GM12878 (cell line): ENCODE measurements around the gene RBM6. TPM values are rescaled to one million over a fixed set of nuclear protein-coding genes. Genes with fewer than 3 reads are reported as not detected.

ENCODE experiments used
- ATAC-seq: fragments of 200-7000 bp; cut with Tn5 transposase; 3 replicates; pipeline ENCODE4 v1.9.1; 2020; ENCODE audit warnings: mild to moderate bottlenecking, moderate library complexity
- BruUV-seq: library from RNA; stranded (reverse); fragments of 400-500 nt; replicated peaks from 2 replicates; lab custom pipeline; 2021; lab: Mats Ljungman, UMichigan
- CTCF ChIA-PET: fragments of 300-600 bp; sonication (Branson Sonifier 250); formaldehyde crosslinking; extraction: SDS; loops from one replicate; lab custom pipeline; 2021; ENCODE audit warnings: inconsistent platforms; lab: Yijun Ruan, JAX
- POLR2A ChIA-PET: fragments of 350-600 bp; formaldehyde crosslinking; extraction: SDS; loops from one replicate; lab custom pipeline; 2021; ENCODE audit warnings: inconsistent platforms; lab: Charles Lee
- RAD21 ChIA-PET: fragments of 300-600 bp; sonication (Branson Sonifier 250); formaldehyde crosslinking; loops from one replicate; lab custom pipeline; 2023; ENCODE audit warnings: antibody characterized with exemption; ENCODE audit not compliant: unreplicated experiment; lab: Charles Lee
- SMC1A ChIA-PET: fragments of 300-600 bp; sonication (Branson Sonifier 250); formaldehyde crosslinking; loops from one replicate; lab custom pipeline; 2023; ENCODE audit not compliant: unreplicated experiment, uncharacterized antibody; lab: Charles Lee
- DNase-seq: peaks from one replicate; pipeline ENCODE4 v3.0.0-alpha.2; 2011; ENCODE audit warnings: low read depth, low spot score
- FAIRE-seq: peaks from 3 replicates; lab custom pipeline; 2011; peaks lifted over from hg19 to GRCh38; lab: Jason Lieb, UNC
- H2AFZ ChIP-seq: 2 replicates; pipeline ENCODE4 v1.6.0; 2011; ENCODE audit warnings: low read depth, low read length, control low read depth; ENCODE audit not compliant: control insufficient read depth
- H3K27ac ChIP-seq: 2 replicates; pipeline ENCODE4 v1.5.1; 2011; ENCODE audit warnings: control low read depth; ENCODE audit not compliant: control insufficient read depth, insufficient read depth
- H3K27me3 ChIP-seq, 2 experiments: replicated peaks in 1 of 2; 2 replicates each; pipeline versions ENCODE4 v1.6.0 to v1.6.1; 2011; ENCODE audit warnings: low read length in 1 of 2; ENCODE audit not compliant: control insufficient read depth in 2 of 2, insufficient read depth in 2 of 2
- H3K36me3 ChIP-seq, 2 experiments: 2 replicates each; pipeline ENCODE4 v1.5.1; 2011; ENCODE audit warnings: low read length in 1 of 2; ENCODE audit not compliant: control insufficient read depth in 2 of 2, insufficient read depth in 2 of 2
- H3K4me1 ChIP-seq: 2 replicates; pipeline ENCODE4 v1.6.1; 2011; ENCODE audit warnings: mild to moderate bottlenecking, low read length, moderate library complexity, mixed read lengths; ENCODE audit not compliant: control insufficient read depth, insufficient read depth
- H3K4me2 ChIP-seq: 2 replicates; pipeline ENCODE4 v1.6.0; 2011; ENCODE audit warnings: control low read depth; ENCODE audit not compliant: control insufficient read depth, insufficient read depth
- H3K4me3 ChIP-seq: fragments of 200-600 bp; sonication (generic); 2 replicates; pipeline ENCODE4 v1.5.1; 2016
- H3K79me2 ChIP-seq: 2 replicates; pipeline ENCODE4 v1.6.0; 2011; ENCODE audit warnings: low read length; ENCODE audit not compliant: control insufficient read depth, insufficient read depth
- H3K9ac ChIP-seq: 2 replicates; pipeline ENCODE4 v1.8.0; 2011; ENCODE audit warnings: low read length, control low read depth, mixed read lengths; ENCODE audit not compliant: control insufficient read depth, insufficient read depth
- H3K9me3 ChIP-seq: replicated peaks from 3 replicates; pipeline ENCODE4 v1.5.1; 2011; ENCODE audit warnings: mild to moderate bottlenecking, low read length; ENCODE audit not compliant: control insufficient read depth, insufficient read depth
- H4K20me1 ChIP-seq: 2 replicates; pipeline ENCODE4 v1.6.0; 2011; ENCODE audit not compliant: control insufficient read depth, insufficient read depth
- BCL3 ChIP-seq: IDR thresholded peaks from 2 replicates; pipeline ENCODE4 v1.6.1; 2011; ENCODE audit warnings: borderline replicate concordance, low read depth, mild to moderate bottlenecking, moderate library complexity, low read length; ENCODE audit not compliant: insufficient read depth, poor library complexity, severe bottlenecking
- CHD2 ChIP-seq: IDR thresholded peaks from 2 replicates; pipeline ENCODE4 v1.6.1; 2011; ENCODE audit warnings: low read depth, low read length, improper control_type of control experiment, borderline replicate concordance
- EP300 ChIP-seq, 2 experiments: fragments of 150-350 bp in 1 of 2; IDR thresholded peaks; 2 replicates each; pipeline ENCODE4 v1.6.1; 2011 to 2012; ENCODE audit warnings: low read depth in 2 of 2, low read length in 2 of 2, borderline replicate concordance in 1 of 2, improper control_type of control experiment in 1 of 2, inconsistent platforms in 1 of 2; ENCODE audit not compliant: control insufficient read depth in 1 of 2
- POLR2AphosphoS2 ChIP-seq: IDR thresholded peaks from 2 replicates; pipeline ENCODE4 v1.6.1; 2011; ENCODE audit warnings: low read depth, mild to moderate bottlenecking, low read length, improper control_type of control experiment, moderate library complexity
- SMAD1 ChIP-seq: fragments of 450-650 bp; IDR thresholded peaks from 2 replicates; pipeline ENCODE4 v1.6.1; 2018; ENCODE audit warnings: mild to moderate bottlenecking, low read depth; ENCODE audit not compliant: partially characterized antibody
- SP1 ChIP-seq: IDR thresholded peaks from one replicate; pipeline ENCODE4 v1.6.1; 2011; ENCODE audit warnings: low read depth, low read length
- TAF1 ChIP-seq: IDR thresholded peaks from 2 replicates; pipeline ENCODE4 v1.6.1; 2011; ENCODE audit warnings: mild to moderate bottlenecking, low read depth, low read length, borderline replicate concordance
- WGBS: methylation state at CpG from one replicate; pipeline ENCODE4 v1.1.6; 2016; ENCODE audit warnings: low lambda C conversion rate; ENCODE audit not compliant: insufficient replicate concordance, insufficient coverage; ENCODE audit errors: missing lambda C conversion rate; 5-methylcytosine and 5-hydroxymethylcytosine counted together
- in situ Hi-C: fragments of 300-500 bp; cut with MboI; formaldehyde crosslinking; loops from 9 replicates; pipeline ENCODE4 v1.14.3; 2018; ENCODE audit warnings: mixed read lengths
- intact Hi-C: fragments of 100-400 bp; cut with micrococcal nuclease; formaldehyde crosslinking; loops from one replicate; pipeline ENCODE4 v1.14.2; 2022; ENCODE audit not compliant: unreplicated experiment
- polyA plus RNA-seq, 11 experiments: library from polyadenylated mRNA; depleted of rRNA in 4 of 11; unstranded in 6 of 11; stranded (reverse) in 5 of 11; fragments of >200 nt; fragmentation: Nextera tagmentation in 4 of 11; fragmentation: Illumina TruSeq in 1 of 11; extraction: Ambion mirVana in 4 of 11; extraction: Trizol in 1 of 11; gene quantifications; 1 replicate in 1 of 11; 2 replicates in 10 of 11; pipeline versions ENCODE4 v1.2.1 to v1.2.3, GENCODE V29; 2011 to 2016; ENCODE audit warnings: inconsistent platforms in 2 of 11, missing spikeins in 2 of 11, low read depth in 1 of 11
- total RNA-seq, 4 experiments: library from RNA; depleted of rRNA in 3 of 4; stranded (reverse); fragments of >200 nt in 3 of 4; fragmentation: Illumina TruSeq in 1 of 4; extraction: Trizol in 1 of 4; gene quantifications; 2 replicates each; pipeline versions ENCODE4 v1.2.1 to v1.2.3, GENCODE V29; 2013 to 2021
- TF ChIP-seq, protein P1 (sequence below): fragments of 450-650 bp; IDR thresholded peaks from 2 replicates; pipeline ENCODE4 v1.6.1; 2017; ENCODE audit warnings: mild to moderate bottlenecking

Gene RBM6
- total and polyA plus RNA-seq, 10 of the 15 experiments (the other 5 are each of a cell fraction or from before 2014, with no cell fraction given), result 45.3 to 103 (median 81.3) TPM

- intact Hi-C loops (no loop called here), in situ Hi-C loops (no loop called here)
- ChIA-PET RAD21 (no interaction called here), POLR2A (no interaction called here), SMC1A (no interaction called here), CTCF (interaction anchor here (0.6 to 1.0 kb wide), 2 partner anchors 63 to 116 kb away, joined by 3 to 4 read pairs; no protein-coding TSS in a partner anchor)
- no peak for TF ChIP-seq CHD2
- peak; percentile 94 for TF ChIP-seq BCL3
- BruUV-seq, result no TSS peak
- Histone ChIP-seq H3K27me3 (no peaks in the 10 kb centered on the region), H3K9me3 (no peaks in the 10 kb centered on the region), H3K79me2 (no peaks in the 10 kb centered on the region), H3K9ac (no peak overlapping the region), H3K36me3 (peaks cover 2 to 6% of the 10 kb centered on the region in 2 experiments; a peak in 3 of 4 replicates), H3K27ac (no peak overlapping the region), H4K20me1 (no peaks in the 10 kb centered on the region), H3K4me3 (no peak overlapping the region), H3K4me2 (no peak overlapping the region), H3K4me1 (no peaks in the 10 kb centered on the region), H2AFZ (no peak overlapping the region)
- WGBS, result 95% methylated on average over 13 of the region's 13 CpGs
- no peak for FAIRE-seq
- ATAC-seq, result no peak
- DNase-seq, result no peak
Measured at GRCh38 chr3:49984394-49984793, 44.4 kb downstream of the RBM6 start.

DNA sequence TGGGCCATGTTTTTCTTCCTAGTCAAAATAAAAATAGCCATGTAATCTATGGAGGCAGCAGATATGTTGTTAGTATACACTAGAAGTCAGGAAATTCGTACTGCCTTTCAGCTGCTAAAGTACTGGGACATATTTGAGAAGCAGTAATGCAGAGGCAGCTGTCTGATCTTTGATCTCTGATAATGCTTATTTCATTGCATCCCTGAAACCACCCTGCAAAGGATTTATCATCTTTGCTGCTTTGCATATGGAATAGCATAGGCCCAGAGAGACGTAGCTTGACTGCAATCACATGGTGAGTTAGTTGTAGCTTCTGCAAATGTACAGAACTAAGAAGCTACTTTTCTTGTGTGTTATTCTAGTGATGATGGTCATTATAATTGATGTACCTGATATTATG lies 52.4 kb downstream of the RBM6 start:
- H3K27ac ChIP-seq, result no peak overlapping the region
- peaks cover 2% of the 10 kb centered on the region for H3K79me2 ChIP-seq
- no peaks in the 10 kb centered on the region for H3K9me3 ChIP-seq
- DNase-seq (no peak), FAIRE-seq (no peak), ATAC-seq (no peak)
- no peak overlapping the region for H3K9ac ChIP-seq
- in situ Hi-C loops, result no loop called here
- 49% methylated on average over 2 of the region's 2 CpGs for WGBS
- POLR2A ChIA-PET, result no interaction called here
- CTCF ChIA-PET, result interaction anchor here (0.9 kb wide), 1 partner anchor 15 kb away, joined by 3 read pairs; no protein-coding TSS in a partner anchor
- intact Hi-C loops, result no loop called here
- SMC1A ChIA-PET, result interaction anchor here (2.0 kb wide), 1 partner anchor 42 kb away, joined by 6 read pairs; no protein-coding TSS in a partner anchor
- H3K4me3 ChIP-seq, result no peak overlapping the region
- H2AFZ ChIP-seq, result no peak overlapping the region
- no peak overlapping the region for H3K4me2 ChIP-seq
- no TSS peak for BruUV-seq
- H3K36me3 ChIP-seq, result peaks cover 0 to 25% of the 10 kb centered on the region in 2 experiments; a peak in 3 of 4 replicates
- no peaks in the 10 kb centered on the region; the same call in 1 of the 2 replicates for H3K4me1 ChIP-seq
- RAD21 ChIA-PET, result no interaction called here
- peaks cover 2% of the 10 kb centered on the region; the same call in 1 of the 2 replicates for H4K20me1 ChIP-seq
- no peaks in the 10 kb centered on the region for H3K27me3 ChIP-seq
- no peak for TF ChIP-seq SMAD1
- no peak for TF ChIP-seq SP1
- no peak for TF ChIP-seq POLR2AphosphoS2
- no peak for TF ChIP-seq EP300 (IDR thresholded peaks at IDR 0.05; ENCODE audit: borderline replicate concordance in 1 of 2, control insufficient read depth in 1 of 2, low read depth in 2 of 2, low read length in 2 of 2)
- TF ChIP-seq BCL3, result no peak
- TF ChIP-seq, protein P1, sequence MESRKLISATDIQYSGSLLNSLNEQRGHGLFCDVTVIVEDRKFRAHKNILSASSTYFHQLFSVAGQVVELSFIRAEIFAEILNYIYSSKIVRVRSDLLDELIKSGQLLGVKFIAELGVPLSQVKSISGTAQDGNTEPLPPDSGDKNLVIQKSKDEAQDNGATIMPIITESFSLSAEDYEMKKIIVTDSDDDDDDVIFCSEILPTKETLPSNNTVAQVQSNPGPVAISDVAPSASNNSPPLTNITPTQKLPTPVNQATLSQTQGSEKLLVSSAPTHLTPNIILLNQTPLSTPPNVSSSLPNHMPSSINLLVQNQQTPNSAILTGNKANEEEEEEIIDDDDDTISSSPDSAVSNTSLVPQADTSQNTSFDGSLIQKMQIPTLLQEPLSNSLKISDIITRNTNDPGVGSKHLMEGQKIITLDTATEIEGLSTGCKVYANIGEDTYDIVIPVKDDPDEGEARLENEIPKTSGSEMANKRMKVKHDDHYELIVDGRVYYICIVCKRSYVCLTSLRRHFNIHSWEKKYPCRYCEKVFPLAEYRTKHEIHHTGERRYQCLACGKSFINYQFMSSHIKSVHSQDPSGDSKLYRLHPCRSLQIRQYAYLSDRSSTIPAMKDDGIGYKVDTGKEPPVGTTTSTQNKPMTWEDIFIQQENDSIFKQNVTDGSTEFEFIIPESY, result no peak
- TF ChIP-seq TAF1, result no peak
